ENCODE data around the gene EPHX1.

The EPHX1 gene

DNA sequence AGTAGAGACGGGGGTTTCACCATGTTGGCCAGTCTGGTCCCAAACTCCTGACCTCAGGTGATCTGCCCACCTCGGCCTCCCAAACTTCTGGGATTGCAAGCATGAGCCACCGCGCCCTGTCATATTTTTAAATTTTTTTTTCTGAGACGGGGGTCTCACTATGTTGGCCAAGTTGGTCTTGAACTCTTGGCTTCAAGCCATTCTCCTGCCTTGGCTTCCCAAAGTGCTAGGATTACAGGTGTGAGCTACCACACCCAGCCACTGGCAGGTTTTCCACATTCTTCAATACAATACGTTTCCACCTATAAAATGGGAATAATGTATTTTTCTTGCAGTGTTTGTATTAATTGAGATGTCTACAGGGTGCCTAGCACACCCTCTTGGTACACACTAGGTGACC lies 82.4 kb downstream of the EPHX1 start:
- in situ Hi-C loops (cut with HindIII; ENCODE audit: low sequenced_read_pairs), result no loop called here

All from DLD1 (cell line).